HCT116 (cell line): ENCODE results near the gene ANKS1A.

Source experiments
- ELF1 ChIP-seq: IDR thresholded peaks from 2 replicates; pipeline ENCODE4 v1.6.1; 2012; ENCODE audit warnings: low read depth, borderline replicate concordance
- EZH2 ChIP-seq: fragments of 200-600 bp; sonication (generic); IDR thresholded peaks from 2 replicates; pipeline ENCODE4 v1.6.1; 2017; ENCODE audit warnings: antibody characterized with exemption, mixed run types
- POLR2A ChIP-seq: IDR thresholded peaks from 2 replicates; pipeline ENCODE4 v1.7.0; 2011; ENCODE audit warnings: borderline replicate concordance; ENCODE audit not compliant: insufficient read depth, insufficient read length; ENCODE audit errors: extremely low read depth
- POLR2AphosphoS5 ChIP-seq: IDR thresholded peaks from 2 replicates; pipeline ENCODE4 v1.6.1; 2011; ENCODE audit warnings: mild to moderate bottlenecking, low read depth, low read length, moderate library complexity
- SRF ChIP-seq: IDR thresholded peaks from 2 replicates; pipeline ENCODE4 v1.6.1; 2012; ENCODE audit warnings: low read depth
- TCF7L2 ChIP-seq: IDR thresholded peaks from 2 replicates; pipeline ENCODE4 v1.7.0; 2011; ENCODE audit warnings: borderline replicate concordance, inconsistent platforms; ENCODE audit not compliant: insufficient read depth, insufficient read length; ENCODE audit errors: extremely low read depth
- TF ChIP-seq, protein P1 (sequence below): IDR thresholded peaks from 2 replicates; pipeline ENCODE4 v1.6.1; 2012; ENCODE audit warnings: low read depth
- TF ChIP-seq, protein P2 (sequence below), 3 experiments: fragments of 200-600 bp in 1 of 3; sonication (generic) in 1 of 3; IDR thresholded peaks in 2 of 3; conservative IDR thresholded peaks in 1 of 3; 2 replicates each; pipeline ENCODE4 v1.5.1; 2012 to 2017; ENCODE audit warnings: low read depth in 2 of 3, low read length in 2 of 3, antibody characterized with exemption in 1 of 3, borderline replicate concordance in 1 of 3, control low read depth in 1 of 3, mild to moderate bottlenecking in 1 of 3, mixed read lengths in 1 of 3, mixed run types in 1 of 3, moderate library complexity in 1 of 3; ENCODE audit not compliant: insufficient read depth in 1 of 3
- TF ChIP-seq, protein P3 (sequence below): IDR thresholded peaks from 2 replicates; pipeline ENCODE4 v1.6.1; 2011; ENCODE audit warnings: mild to moderate bottlenecking, low read length, moderate library complexity; ENCODE audit not compliant: insufficient replicate concordance; ENCODE audit errors: extremely low read depth

DNA sequence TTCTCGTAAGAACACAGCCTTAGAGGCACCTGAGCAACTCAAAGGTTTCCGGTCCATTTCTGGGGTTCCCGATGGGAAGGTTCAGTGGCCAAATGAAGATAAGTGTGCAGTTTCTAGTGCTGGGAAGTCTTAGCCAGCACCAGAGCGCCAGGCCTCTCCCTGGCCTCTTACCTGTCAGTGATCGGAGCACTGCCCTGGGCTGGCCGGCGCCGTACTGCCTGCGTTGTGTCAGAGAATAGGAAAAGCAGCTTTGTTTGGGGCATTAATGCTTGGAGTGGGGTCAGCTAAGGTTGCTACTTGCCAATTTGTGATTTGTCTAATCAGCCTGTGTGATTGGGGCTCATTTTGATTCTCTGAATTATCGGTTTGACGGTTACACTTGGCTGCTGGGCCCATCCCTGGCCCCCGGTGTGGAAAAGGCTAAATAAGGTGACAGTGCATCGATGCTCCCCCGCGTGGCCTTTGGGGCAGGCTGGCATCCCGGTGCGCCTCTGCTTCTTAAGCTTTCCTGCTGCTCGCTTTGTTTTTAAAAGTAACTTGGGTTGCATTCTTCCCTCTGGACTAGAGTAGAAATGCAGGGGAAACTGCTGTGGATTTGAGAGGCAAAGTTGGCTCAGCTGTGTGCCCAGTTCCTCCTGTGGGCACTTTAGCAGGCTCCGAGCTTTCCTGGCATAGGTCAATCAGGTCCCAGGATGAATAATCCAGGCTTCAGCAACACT, 200.3 kb downstream of the ANKS1A start:
- TF ChIP-seq, protein P1, sequence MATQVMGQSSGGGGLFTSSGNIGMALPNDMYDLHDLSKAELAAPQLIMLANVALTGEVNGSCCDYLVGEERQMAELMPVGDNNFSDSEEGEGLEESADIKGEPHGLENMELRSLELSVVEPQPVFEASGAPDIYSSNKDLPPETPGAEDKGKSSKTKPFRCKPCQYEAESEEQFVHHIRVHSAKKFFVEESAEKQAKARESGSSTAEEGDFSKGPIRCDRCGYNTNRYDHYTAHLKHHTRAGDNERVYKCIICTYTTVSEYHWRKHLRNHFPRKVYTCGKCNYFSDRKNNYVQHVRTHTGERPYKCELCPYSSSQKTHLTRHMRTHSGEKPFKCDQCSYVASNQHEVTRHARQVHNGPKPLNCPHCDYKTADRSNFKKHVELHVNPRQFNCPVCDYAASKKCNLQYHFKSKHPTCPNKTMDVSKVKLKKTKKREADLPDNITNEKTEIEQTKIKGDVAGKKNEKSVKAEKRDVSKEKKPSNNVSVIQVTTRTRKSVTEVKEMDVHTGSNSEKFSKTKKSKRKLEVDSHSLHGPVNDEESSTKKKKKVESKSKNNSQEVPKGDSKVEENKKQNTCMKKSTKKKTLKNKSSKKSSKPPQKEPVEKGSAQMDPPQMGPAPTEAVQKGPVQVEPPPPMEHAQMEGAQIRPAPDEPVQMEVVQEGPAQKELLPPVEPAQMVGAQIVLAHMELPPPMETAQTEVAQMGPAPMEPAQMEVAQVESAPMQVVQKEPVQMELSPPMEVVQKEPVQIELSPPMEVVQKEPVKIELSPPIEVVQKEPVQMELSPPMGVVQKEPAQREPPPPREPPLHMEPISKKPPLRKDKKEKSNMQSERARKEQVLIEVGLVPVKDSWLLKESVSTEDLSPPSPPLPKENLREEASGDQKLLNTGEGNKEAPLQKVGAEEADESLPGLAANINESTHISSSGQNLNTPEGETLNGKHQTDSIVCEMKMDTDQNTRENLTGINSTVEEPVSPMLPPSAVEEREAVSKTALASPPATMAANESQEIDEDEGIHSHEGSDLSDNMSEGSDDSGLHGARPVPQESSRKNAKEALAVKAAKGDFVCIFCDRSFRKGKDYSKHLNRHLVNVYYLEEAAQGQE, result no peak
- TF ChIP-seq POLR2AphosphoS5 (no peak), EZH2 (no peak), SRF (no peak), POLR2A (no peak), TCF7L2 (no peak), ELF1 (no peak)
- TF ChIP-seq, protein P2, sequence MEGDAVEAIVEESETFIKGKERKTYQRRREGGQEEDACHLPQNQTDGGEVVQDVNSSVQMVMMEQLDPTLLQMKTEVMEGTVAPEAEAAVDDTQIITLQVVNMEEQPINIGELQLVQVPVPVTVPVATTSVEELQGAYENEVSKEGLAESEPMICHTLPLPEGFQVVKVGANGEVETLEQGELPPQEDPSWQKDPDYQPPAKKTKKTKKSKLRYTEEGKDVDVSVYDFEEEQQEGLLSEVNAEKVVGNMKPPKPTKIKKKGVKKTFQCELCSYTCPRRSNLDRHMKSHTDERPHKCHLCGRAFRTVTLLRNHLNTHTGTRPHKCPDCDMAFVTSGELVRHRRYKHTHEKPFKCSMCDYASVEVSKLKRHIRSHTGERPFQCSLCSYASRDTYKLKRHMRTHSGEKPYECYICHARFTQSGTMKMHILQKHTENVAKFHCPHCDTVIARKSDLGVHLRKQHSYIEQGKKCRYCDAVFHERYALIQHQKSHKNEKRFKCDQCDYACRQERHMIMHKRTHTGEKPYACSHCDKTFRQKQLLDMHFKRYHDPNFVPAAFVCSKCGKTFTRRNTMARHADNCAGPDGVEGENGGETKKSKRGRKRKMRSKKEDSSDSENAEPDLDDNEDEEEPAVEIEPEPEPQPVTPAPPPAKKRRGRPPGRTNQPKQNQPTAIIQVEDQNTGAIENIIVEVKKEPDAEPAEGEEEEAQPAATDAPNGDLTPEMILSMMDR (IDR thresholded peaks at IDR 0.05 in 2 of 3, conservative IDR thresholded peaks at IDR 0.05 in 1 of 3; ENCODE audit: borderline replicate concordance in 1 of 3, insufficient read depth in 1 of 3, low read depth in 2 of 3, low read length in 2 of 3), result no peak
- TF ChIP-seq, protein P3, sequence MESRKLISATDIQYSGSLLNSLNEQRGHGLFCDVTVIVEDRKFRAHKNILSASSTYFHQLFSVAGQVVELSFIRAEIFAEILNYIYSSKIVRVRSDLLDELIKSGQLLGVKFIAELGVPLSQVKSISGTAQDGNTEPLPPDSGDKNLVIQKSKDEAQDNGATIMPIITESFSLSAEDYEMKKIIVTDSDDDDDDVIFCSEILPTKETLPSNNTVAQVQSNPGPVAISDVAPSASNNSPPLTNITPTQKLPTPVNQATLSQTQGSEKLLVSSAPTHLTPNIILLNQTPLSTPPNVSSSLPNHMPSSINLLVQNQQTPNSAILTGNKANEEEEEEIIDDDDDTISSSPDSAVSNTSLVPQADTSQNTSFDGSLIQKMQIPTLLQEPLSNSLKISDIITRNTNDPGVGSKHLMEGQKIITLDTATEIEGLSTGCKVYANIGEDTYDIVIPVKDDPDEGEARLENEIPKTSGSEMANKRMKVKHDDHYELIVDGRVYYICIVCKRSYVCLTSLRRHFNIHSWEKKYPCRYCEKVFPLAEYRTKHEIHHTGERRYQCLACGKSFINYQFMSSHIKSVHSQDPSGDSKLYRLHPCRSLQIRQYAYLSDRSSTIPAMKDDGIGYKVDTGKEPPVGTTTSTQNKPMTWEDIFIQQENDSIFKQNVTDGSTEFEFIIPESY, result no peak
